K562 (cell line): ENCODE measurements around the gene RAB3GAP2.

Experiments
- EZH2 ChIP-seq: IDR thresholded peaks from 2 replicates; pipeline ENCODE4 v1.6.1; 2012; ENCODE audit warnings: low read depth, mild to moderate bottlenecking, inconsistent platforms, low read length, borderline replicate concordance
- FOSL1 ChIP-seq: fragments of 200-800 bp; sonication (Bioruptor generic); conservative IDR thresholded peaks from 2 replicates; pipeline ENCODE4 v1.6.1; 2016; ENCODE audit warnings: missing genetic modification characterization, missing compliant biosample characterization
- MAFK ChIP-seq: IDR thresholded peaks from 2 replicates; pipeline ENCODE4 v1.6.1; 2011; ENCODE audit warnings: low read length, improper control_type of control experiment
- MYC ChIP-seq, 2 experiments: fragments of 250-450 bp in 1 of 2; sonication (Bioruptor Pico) in 1 of 2; IDR thresholded peaks; 2 replicates each; pipeline versions ENCODE4 v1.5.1 to v1.6.1; 2012 to 2021; ENCODE audit warnings: low read depth in 2 of 2, borderline replicate concordance in 1 of 2, improper control_type of control experiment in 1 of 2, low read length in 1 of 2, mild to moderate bottlenecking in 1 of 2, moderate library complexity in 1 of 2
- NFIC ChIP-seq: fragments of 450-650 bp; IDR thresholded peaks from 2 replicates; pipeline ENCODE4 v1.6.1; 2017; ENCODE audit warnings: mild to moderate bottlenecking, inconsistent platforms
- RBM39 ChIP-seq: fragments of 200-400 bp; formaldehyde crosslinking; optimal IDR thresholded peaks from 2 replicates; pipeline ENCODE3; 2018; ENCODE audit warnings: low read depth, low read length
- SIN3A ChIP-seq, 2 experiments: fragments of 150-350 bp in 1 of 2; IDR thresholded peaks; 2 replicates each; pipeline ENCODE4 v1.6.1; 2011 to 2016; ENCODE audit warnings: borderline replicate concordance in 2 of 2, low read depth in 2 of 2, low read length in 2 of 2, mild to moderate bottlenecking in 2 of 2, moderate library complexity in 2 of 2; ENCODE audit not compliant: control insufficient read depth in 1 of 2
- TF ChIP-seq, protein P1 (sequence below): sonication (generic); formaldehyde crosslinking; IDR thresholded peaks from 2 replicates; pipeline ENCODE4 v1.5.0; 2020; ENCODE audit warnings: missing genetic modification reagents
- TF ChIP-seq, protein P2 (sequence below): fragments of 450-650 bp; IDR thresholded peaks from 2 replicates; pipeline ENCODE4 v1.6.1; 2016; ENCODE audit warnings: antibody characterized with exemption
- TF ChIP-seq, protein P3 (sequence below), 3 experiments: IDR thresholded peaks in 2 of 3; conservative IDR thresholded peaks in 1 of 3; 2 replicates each; pipeline ENCODE4 v1.5.1; 2011 to 2012; ENCODE audit warnings: low read length in 3 of 3, mild to moderate bottlenecking in 3 of 3, control low read depth in 2 of 3, improper control_type of control experiment in 1 of 3, inconsistent platforms in 1 of 3, low read depth in 1 of 3, mixed read lengths in 1 of 3, moderate library complexity in 1 of 3; ENCODE audit not compliant: insufficient read depth in 2 of 3
- TF ChIP-seq, protein P4 (sequence below): fragments of 250-450 bp; sonication (Bioruptor Pico); IDR thresholded peaks from 2 replicates; pipeline ENCODE4 v1.6.1; 2021; ENCODE audit warnings: mild to moderate bottlenecking
- TF ChIP-seq, protein P5 (sequence below): conservative IDR thresholded peaks from 2 replicates; pipeline ENCODE4 v1.6.1; 2011; ENCODE audit warnings: low read depth, mild to moderate bottlenecking, low read length; ENCODE audit not compliant: control insufficient read depth
- TF ChIP-seq, protein P6 (sequence below): sonication (generic); formaldehyde crosslinking; IDR thresholded peaks from 2 replicates; pipeline ENCODE4 v1.8.1; 2023; ENCODE audit warnings: mild to moderate bottlenecking, missing genetic modification reagents

DNA sequence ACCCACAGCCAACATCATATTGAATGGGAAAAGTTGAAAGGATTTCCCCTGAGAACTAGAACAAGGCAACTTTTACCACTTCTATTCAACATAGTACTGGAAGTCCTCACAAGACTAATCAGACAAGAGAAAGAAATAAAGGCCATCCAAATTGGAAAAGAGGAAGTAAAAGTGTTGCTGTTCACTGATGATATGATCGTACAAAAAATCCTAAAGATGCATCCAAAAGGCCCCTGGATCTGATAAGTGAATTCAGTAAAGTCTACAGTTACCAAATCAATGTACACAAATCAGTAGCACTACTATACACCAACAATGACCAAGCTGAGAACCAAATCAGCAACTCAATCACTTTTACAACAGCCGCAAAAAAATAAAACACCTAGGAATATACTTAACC lies 28.3 kb downstream of the RAB3GAP2 start:
- TF ChIP-seq EZH2 (no peak), NFIC (no peak), RBM39 (no peak), MAFK (no peak), MYC (IDR thresholded peaks at IDR 0.05; ENCODE audit: low read depth, low read length) (no peak), MYC (CRISPR knock-in tag; IDR thresholded peaks at IDR 0.05; ENCODE audit: borderline replicate concordance, low read depth) (no peak), SIN3A (IDR thresholded peaks at IDR 0.05; ENCODE audit: borderline replicate concordance in 2 of 2, control insufficient read depth in 1 of 2, low read depth in 2 of 2, low read length in 2 of 2) (no peak), FOSL1 (tag) (no peak)
- TF ChIP-seq, protein P1, sequence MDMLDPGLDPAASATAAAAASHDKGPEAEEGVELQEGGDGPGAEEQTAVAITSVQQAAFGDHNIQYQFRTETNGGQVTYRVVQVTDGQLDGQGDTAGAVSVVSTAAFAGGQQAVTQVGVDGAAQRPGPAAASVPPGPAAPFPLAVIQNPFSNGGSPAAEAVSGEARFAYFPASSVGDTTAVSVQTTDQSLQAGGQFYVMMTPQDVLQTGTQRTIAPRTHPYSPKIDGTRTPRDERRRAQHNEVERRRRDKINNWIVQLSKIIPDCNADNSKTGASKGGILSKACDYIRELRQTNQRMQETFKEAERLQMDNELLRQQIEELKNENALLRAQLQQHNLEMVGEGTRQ (CRISPR knock-in tag) = no peak
- TF ChIP-seq, protein P2, sequence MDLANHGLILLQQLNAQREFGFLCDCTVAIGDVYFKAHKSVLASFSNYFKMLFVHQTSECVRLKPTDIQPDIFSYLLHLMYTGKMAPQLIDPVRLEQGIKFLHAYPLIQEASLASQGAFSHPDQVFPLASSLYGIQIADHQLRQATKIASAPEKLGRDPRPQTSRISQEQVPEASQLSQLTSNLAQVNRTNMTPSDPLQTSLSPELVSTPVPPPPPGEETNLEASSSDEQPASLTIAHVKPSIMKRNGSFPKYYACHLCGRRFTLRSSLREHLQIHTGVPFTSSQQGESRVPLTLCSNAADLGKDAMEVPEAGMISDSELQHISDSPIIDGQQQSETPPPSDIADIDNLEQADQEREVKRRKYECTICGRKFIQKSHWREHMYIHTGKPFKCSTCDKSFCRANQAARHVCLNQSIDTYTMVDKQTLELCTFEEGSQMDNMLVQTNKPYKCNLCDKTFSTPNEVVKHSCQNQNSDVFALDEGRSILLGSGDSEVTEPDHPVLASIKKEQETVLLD = no peak
- TF ChIP-seq, protein P3, sequence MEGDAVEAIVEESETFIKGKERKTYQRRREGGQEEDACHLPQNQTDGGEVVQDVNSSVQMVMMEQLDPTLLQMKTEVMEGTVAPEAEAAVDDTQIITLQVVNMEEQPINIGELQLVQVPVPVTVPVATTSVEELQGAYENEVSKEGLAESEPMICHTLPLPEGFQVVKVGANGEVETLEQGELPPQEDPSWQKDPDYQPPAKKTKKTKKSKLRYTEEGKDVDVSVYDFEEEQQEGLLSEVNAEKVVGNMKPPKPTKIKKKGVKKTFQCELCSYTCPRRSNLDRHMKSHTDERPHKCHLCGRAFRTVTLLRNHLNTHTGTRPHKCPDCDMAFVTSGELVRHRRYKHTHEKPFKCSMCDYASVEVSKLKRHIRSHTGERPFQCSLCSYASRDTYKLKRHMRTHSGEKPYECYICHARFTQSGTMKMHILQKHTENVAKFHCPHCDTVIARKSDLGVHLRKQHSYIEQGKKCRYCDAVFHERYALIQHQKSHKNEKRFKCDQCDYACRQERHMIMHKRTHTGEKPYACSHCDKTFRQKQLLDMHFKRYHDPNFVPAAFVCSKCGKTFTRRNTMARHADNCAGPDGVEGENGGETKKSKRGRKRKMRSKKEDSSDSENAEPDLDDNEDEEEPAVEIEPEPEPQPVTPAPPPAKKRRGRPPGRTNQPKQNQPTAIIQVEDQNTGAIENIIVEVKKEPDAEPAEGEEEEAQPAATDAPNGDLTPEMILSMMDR (IDR thresholded peaks at IDR 0.05 in 2 of 3, conservative IDR thresholded peaks at IDR 0.05 in 1 of 3; ENCODE audit: insufficient read depth in 2 of 3, low read depth in 1 of 3, low read length in 3 of 3) = no peak
- TF ChIP-seq, protein P4, sequence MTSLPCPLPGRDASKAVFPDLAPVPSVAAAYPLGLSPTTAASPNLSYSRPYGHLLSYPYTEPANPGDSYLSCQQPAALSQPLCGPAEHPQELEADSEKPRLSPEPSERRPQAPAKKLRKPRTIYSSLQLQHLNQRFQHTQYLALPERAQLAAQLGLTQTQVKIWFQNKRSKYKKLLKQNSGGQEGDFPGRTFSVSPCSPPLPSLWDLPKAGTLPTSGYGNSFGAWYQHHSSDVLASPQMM (CRISPR knock-in tag) = no peak
- TF ChIP-seq, protein P5, sequence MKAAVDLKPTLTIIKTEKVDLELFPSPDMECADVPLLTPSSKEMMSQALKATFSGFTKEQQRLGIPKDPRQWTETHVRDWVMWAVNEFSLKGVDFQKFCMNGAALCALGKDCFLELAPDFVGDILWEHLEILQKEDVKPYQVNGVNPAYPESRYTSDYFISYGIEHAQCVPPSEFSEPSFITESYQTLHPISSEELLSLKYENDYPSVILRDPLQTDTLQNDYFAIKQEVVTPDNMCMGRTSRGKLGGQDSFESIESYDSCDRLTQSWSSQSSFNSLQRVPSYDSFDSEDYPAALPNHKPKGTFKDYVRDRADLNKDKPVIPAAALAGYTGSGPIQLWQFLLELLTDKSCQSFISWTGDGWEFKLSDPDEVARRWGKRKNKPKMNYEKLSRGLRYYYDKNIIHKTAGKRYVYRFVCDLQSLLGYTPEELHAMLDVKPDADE = no peak
- TF ChIP-seq, protein P6, sequence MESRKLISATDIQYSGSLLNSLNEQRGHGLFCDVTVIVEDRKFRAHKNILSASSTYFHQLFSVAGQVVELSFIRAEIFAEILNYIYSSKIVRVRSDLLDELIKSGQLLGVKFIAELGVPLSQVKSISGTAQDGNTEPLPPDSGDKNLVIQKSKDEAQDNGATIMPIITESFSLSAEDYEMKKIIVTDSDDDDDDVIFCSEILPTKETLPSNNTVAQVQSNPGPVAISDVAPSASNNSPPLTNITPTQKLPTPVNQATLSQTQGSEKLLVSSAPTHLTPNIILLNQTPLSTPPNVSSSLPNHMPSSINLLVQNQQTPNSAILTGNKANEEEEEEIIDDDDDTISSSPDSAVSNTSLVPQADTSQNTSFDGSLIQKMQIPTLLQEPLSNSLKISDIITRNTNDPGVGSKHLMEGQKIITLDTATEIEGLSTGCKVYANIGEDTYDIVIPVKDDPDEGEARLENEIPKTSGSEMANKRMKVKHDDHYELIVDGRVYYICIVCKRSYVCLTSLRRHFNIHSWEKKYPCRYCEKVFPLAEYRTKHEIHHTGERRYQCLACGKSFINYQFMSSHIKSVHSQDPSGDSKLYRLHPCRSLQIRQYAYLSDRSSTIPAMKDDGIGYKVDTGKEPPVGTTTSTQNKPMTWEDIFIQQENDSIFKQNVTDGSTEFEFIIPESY (CRISPR knock-in tag) = no peak
